ENCODE results near the gene ROBO2. TPM values are rescaled to one million over a fixed set of nuclear protein-coding genes. Genes with fewer than 3 reads are reported as not detected.

The ROBO2 gene
- total RNA-seq, 2 donors from 2014 or later, result 0.74 to 0.88 TPM

DNA sequence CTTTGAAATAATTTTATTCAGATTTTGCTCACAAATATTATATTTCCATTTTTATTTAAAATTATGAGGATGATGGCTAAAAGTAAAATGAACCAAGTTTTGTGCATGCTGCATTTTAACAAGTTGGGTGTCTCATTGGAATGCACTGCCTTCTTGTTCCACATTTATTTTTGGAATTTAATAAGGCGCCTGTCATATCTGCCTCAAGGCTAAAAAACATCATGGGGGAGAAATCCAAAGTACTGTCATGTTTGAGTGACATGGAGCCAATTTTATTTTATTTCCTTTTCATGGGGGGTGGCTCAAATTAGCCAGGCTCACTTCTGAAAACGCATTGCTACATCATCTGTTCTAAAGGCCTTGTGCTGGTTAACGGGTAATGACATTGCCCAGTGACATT, 205.1 kb downstream of the ROBO2 start:
- H3K27ac ChIP-seq, result no peak overlapping the region
- H3K36me3 ChIP-seq, result no peaks in the 10 kb centered on the region
- no peaks in the 10 kb centered on the region for H3K4me1 ChIP-seq
- no peak overlapping the region for H3K9ac ChIP-seq (ENCODE audit: low read depth in 2 of 2, low read length in 2 of 2)
- no peak for DNase-seq
- TF ChIP-seq CTCF (IDR thresholded peaks at IDR 0.05), result no peak
- intact Hi-C loops (cut with DNase I), result no loop called here
- H3K4me3 ChIP-seq, result no peak overlapping the region
- no peaks in the 10 kb centered on the region for H3K9me3 ChIP-seq
- H3K27me3 ChIP-seq, result no peaks in the 10 kb centered on the region

DNA sequence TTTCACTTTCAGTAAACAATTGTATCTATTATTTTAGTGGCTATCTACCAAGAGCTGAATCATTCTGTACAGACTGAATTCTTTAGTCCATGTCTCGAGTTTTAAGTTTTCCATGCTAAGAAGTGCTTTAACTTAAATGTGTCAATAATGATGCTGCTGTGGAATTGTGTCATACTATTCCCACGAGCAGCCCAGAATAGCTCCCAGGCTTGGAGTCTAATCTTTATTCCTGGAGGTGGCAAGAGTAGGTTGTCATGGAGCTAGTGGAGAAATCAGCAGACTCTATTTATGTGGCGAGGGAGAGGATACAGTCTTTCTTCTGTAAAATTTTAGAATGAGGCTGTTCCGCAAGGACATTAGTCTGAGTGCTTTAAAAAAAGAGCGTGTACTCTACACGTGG, 207.2 kb downstream of the ROBO2 start:
- Histone ChIP-seq H3K4me3 (no peak overlapping the region), H3K9ac (ENCODE audit: low read depth in 2 of 2, low read length in 2 of 2) (no peak overlapping the region), H3K36me3 (no peaks in the 10 kb centered on the region), H3K9me3 (no peaks in the 10 kb centered on the region), H3K27ac (no peak overlapping the region), H3K4me1 (no peaks in the 10 kb centered on the region), H3K27me3 (no peaks in the 10 kb centered on the region)
- no peak for TF ChIP-seq CTCF (IDR thresholded peaks at IDR 0.05)
- intact Hi-C loops (cut with DNase I), result no loop called here
- no peak for DNase-seq

- DNase-seq, result no peak
- no peak for TF ChIP-seq CTCF (IDR thresholded peaks at IDR 0.05)
- intact Hi-C loops (cut with DNase I), result no loop called here
- no peaks in the 10 kb centered on the region for H3K27me3 ChIP-seq
- no peaks in the 10 kb centered on the region for H3K9me3 ChIP-seq
- H3K9ac ChIP-seq (ENCODE audit: low read depth in 2 of 2, low read length in 2 of 2), result no peak overlapping the region
- H3K4me1 ChIP-seq, result no peaks in the 10 kb centered on the region
- no peak overlapping the region for H3K4me3 ChIP-seq
- H3K36me3 ChIP-seq, result no peaks in the 10 kb centered on the region
- no peak overlapping the region for H3K27ac ChIP-seq
Observed at GRCh38 chr3:77247817-77248216, 207.9 kb downstream of the ROBO2 start.

DNA sequence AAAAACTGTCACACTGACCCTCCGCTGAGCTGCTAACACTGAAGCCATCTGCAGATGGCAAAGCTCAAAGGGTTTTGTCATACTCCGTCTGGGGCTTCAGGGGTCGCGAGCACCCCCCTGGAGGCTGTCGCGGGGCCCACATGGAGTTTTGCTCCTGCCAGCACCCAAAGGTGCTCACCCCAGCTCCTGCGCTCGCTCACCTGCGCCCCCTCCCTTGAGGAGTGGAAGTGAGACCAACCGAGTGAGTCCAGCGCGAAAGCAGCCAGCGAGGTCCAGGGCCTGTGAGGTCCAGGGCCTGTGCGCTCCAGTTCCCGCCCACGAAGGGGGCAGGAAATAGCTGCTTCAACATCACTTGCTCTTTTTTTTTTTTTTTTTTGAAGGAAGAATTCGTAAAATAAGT, 208.5 kb downstream of the ROBO2 start:
- Histone ChIP-seq H3K4me3 (no peak overlapping the region), H3K4me1 (no peaks in the 10 kb centered on the region), H3K9ac (ENCODE audit: low read depth in 2 of 2, low read length in 2 of 2) (no peak overlapping the region), H3K27ac (no peak overlapping the region), H3K36me3 (no peaks in the 10 kb centered on the region), H3K27me3 (no peaks in the 10 kb centered on the region), H3K9me3 (no peaks in the 10 kb centered on the region)
- intact Hi-C loops (cut with DNase I), result no loop called here
- DNase-seq, result no peak
- TF ChIP-seq CTCF (IDR thresholded peaks at IDR 0.05), result no peak

DNA sequence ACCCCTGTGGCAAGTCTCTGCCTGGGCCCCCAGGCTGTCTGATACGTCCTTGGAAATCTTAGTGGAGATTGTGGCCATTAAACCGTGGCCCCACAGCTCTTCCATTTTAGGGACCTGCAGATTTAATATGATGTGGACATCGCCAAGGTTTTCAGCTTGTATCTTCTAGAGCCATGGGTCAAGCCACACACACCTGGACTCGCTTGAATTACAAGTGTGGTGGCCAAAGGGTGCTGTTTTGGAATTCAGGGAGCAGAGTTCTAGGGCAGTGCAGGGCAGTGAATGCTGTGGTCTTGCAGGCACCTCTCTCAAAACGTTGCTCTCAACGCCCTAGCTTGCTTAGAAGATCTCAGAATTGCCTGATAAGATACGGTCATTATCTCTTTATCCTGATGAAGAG, 211.2 kb downstream of the ROBO2 start:
- Histone ChIP-seq H3K9ac (ENCODE audit: low read depth in 2 of 2, low read length in 2 of 2) (no peak overlapping the region), H3K4me1 (no peaks in the 10 kb centered on the region), H3K27me3 (no peaks in the 10 kb centered on the region), H3K27ac (no peak overlapping the region), H3K4me3 (no peak overlapping the region), H3K9me3 (no peaks in the 10 kb centered on the region), H3K36me3 (no peaks in the 10 kb centered on the region)
- intact Hi-C loops (cut with DNase I), result no loop called here
- DNase-seq, result no peak
- no peak for TF ChIP-seq CTCF (IDR thresholded peaks at IDR 0.05)
